ENCODE data around the gene CX3CL1.

DNA sequence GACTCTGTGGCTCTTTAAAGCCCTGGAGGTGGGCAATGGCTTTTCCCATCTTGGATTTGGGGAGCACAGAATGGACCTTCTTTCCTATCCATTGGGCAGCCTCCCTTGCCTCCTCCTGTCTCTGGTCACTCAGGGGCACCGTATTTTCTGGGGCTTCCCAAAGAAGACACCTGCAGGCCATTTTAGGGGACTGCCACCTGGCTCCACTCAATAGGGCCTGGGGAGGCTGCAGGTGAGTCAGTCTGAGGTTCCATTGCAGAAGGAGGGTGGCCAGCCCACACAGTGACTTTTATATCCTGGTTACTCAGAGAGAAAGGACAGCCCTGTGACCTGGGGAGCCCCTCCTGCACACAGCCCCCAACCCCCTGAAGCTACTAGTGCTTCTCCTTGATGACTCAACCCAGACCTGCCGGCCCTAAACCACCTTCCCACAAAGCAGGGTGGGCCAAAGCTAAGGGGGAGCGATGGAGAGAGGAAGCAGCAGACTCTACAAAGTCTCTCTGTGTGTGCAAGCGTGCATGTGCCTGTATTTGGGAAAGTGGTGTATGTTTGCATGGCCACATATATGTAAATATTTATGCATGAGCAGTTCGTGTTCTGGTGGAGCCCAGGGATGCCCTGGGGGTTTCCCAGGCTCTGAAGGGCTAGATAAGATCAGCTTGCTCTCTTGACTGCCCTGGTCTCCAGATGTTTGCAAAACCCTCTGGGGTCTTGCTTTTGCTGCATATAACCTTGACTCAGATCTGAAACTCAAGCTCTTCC is 5.0 kb downstream of the CX3CL1 start:
- TF ChIP-seq, protein P1, sequence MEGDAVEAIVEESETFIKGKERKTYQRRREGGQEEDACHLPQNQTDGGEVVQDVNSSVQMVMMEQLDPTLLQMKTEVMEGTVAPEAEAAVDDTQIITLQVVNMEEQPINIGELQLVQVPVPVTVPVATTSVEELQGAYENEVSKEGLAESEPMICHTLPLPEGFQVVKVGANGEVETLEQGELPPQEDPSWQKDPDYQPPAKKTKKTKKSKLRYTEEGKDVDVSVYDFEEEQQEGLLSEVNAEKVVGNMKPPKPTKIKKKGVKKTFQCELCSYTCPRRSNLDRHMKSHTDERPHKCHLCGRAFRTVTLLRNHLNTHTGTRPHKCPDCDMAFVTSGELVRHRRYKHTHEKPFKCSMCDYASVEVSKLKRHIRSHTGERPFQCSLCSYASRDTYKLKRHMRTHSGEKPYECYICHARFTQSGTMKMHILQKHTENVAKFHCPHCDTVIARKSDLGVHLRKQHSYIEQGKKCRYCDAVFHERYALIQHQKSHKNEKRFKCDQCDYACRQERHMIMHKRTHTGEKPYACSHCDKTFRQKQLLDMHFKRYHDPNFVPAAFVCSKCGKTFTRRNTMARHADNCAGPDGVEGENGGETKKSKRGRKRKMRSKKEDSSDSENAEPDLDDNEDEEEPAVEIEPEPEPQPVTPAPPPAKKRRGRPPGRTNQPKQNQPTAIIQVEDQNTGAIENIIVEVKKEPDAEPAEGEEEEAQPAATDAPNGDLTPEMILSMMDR (IDR thresholded peaks at IDR 0.05), result no peak
- TF ChIP-seq EZH2 (IDR thresholded peaks at IDR 0.05; ENCODE audit: borderline replicate concordance, insufficient read depth, low read depth, low read length, poor library complexity, severe bottlenecking), result no peak

Data from B cell (primary cell).